ENCODE results near the gene TBC1D4. TPM values are rescaled to one million over a fixed set of nuclear protein-coding genes. Genes with fewer than 3 reads are reported as not detected.

TBC1D4 gene
- polyA plus RNA-seq, 1 experiment = 8.0 TPM

DNA sequence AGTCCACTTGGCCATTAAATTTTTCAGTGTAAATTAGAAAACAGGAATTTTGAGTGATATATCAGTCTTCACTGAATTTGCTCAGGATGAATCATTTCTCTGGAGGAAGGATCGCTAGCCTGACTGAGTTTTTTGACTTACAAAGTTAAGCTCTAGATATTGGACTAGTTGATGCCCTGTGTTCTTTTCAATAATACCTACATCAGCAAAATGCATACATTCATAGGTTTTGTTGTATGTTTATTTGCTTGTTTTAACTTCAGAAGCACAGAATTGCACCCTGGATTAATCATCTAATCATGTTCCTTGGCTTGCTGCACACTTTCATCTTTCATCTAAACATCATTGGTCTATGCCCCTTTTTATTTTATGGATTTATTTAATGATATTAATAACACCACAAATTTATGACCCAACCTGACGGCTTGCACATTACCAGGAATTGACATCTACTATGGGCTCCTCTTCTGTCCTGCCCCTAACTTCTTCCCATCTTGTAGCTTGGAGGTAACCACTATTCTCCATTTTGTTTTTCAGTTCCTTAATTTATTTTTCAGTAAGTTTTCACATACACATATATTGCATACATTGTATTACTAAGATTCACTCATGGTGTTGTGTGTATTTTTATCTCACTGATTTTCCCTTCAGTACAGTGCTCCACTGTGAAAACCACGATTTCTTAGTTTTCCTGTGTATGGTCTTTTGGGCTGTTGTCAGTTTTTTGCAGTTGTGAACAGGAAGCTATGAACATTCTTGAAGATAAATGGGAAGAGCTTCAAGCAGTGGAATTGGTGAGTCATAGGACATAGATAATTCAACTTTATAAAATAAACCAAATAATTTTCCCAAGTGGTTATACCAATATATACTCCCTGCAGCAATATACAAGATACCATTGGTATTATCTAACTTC is 32.4 kb upstream of the TBC1D4 start:
- POLR2A ChIA-PET = no interaction called here
- no peak overlapping the region for H3K4me3 ChIP-seq (ENCODE audit: low read depth, low read length)
- no peaks in the 10 kb centered on the region for H3K27me3 ChIP-seq (ENCODE audit: control insufficient read depth, insufficient read depth, low read length)
- H3K9me3 ChIP-seq (ENCODE audit: control insufficient read depth, insufficient read depth, low read length) = peaks cover 8% of the 10 kb centered on the region; the same call in 1 of the 2 replicates
- no peak overlapping the region for H3K27ac ChIP-seq (ENCODE audit: low read depth, low read length)
- CTCF ChIA-PET = interaction anchor here (1.0 to 1.1 kb wide), 2 partner anchors 32 to 143 kb away, joined by 3 to 5 read pairs; partner anchors contain the start of gene TBC1D4
- TF ChIP-seq, protein P1, sequence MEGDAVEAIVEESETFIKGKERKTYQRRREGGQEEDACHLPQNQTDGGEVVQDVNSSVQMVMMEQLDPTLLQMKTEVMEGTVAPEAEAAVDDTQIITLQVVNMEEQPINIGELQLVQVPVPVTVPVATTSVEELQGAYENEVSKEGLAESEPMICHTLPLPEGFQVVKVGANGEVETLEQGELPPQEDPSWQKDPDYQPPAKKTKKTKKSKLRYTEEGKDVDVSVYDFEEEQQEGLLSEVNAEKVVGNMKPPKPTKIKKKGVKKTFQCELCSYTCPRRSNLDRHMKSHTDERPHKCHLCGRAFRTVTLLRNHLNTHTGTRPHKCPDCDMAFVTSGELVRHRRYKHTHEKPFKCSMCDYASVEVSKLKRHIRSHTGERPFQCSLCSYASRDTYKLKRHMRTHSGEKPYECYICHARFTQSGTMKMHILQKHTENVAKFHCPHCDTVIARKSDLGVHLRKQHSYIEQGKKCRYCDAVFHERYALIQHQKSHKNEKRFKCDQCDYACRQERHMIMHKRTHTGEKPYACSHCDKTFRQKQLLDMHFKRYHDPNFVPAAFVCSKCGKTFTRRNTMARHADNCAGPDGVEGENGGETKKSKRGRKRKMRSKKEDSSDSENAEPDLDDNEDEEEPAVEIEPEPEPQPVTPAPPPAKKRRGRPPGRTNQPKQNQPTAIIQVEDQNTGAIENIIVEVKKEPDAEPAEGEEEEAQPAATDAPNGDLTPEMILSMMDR (IDR thresholded peaks at IDR 0.05; ENCODE audit: low read depth, low read length) = no peak
- no peak for DNase-seq (ENCODE audit: low read depth, low spot score)

DNA sequence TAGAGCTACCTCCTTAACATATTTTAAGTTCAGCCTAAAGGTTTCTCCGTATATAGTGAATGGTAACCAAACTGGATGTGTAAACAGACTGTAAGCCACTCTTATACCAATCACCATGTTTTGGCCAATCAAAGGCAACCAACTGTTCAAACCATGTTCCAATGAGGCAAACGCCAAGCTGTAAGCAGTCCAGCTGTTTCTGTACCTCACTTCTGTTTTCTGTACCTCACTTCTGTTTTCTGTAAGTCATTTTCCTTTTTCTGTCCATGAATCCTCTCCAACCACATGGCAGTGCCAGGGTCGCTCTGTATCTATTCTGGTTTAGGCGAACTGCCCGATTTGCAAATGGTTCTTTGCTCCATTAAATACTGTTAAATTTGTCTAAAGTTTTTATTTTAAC is 31.3 kb upstream of the TBC1D4 start:
- no peaks in the 10 kb centered on the region for H3K27me3 ChIP-seq (ENCODE audit: control insufficient read depth, insufficient read depth, low read length)
- no peak overlapping the region for H3K27ac ChIP-seq (ENCODE audit: low read depth, low read length)
- TF ChIP-seq, protein P1 (IDR thresholded peaks at IDR 0.05; ENCODE audit: low read depth, low read length) = no peak
- H3K9me3 ChIP-seq (ENCODE audit: control insufficient read depth, insufficient read depth, low read length) = peaks cover 1% of the 10 kb centered on the region; the same call in 1 of the 2 replicates
- no peak for DNase-seq (ENCODE audit: low read depth, low spot score)
- no peak overlapping the region for H3K4me3 ChIP-seq (ENCODE audit: low read depth, low read length)
- ChIA-PET POLR2A (no interaction called here), CTCF (interaction anchor here (1.1 kb wide), 1 partner anchor 31 kb away, joined by 5 read pairs; the partner anchor contains the start of gene TBC1D4)

DNA sequence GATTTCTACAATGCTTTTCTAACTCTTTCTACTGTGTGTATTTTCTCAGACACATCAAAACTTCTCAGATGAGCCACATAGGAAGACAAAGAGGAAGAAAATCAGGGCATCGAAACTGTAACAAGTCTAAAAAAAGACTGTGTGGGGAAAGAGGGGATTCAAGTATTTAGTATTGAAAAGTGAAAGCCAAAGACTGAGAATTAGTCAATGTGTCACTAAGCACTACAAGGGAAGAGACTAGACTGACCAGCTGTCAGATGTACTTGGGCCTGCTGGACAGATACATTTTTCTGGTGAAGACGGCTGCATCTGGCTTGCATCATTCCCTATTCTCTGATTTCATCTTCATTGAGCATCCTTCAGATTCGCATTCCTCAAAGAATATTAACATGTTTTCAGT is 30.3 kb upstream of the TBC1D4 start:
- DNase-seq (ENCODE audit: low read depth, low spot score) = no peak
- ChIA-PET POLR2A (interaction anchor here (0.6 to 0.7 kb wide), 2 partner anchors 12 to 29 kb away, joined by 3 to 6 read pairs; no protein-coding TSS in a partner anchor), CTCF (no interaction called here)
- H3K27me3 ChIP-seq (ENCODE audit: control insufficient read depth, insufficient read depth, low read length) = no peaks in the 10 kb centered on the region
- no peak overlapping the region for H3K4me3 ChIP-seq (ENCODE audit: low read depth, low read length)
- TF ChIP-seq, protein P1 (IDR thresholded peaks at IDR 0.05; ENCODE audit: low read depth, low read length) = no peak
- no peak overlapping the region for H3K27ac ChIP-seq (ENCODE audit: low read depth, low read length)
- H3K9me3 ChIP-seq (ENCODE audit: control insufficient read depth, insufficient read depth, low read length) = no peaks in the 10 kb centered on the region

DNA sequence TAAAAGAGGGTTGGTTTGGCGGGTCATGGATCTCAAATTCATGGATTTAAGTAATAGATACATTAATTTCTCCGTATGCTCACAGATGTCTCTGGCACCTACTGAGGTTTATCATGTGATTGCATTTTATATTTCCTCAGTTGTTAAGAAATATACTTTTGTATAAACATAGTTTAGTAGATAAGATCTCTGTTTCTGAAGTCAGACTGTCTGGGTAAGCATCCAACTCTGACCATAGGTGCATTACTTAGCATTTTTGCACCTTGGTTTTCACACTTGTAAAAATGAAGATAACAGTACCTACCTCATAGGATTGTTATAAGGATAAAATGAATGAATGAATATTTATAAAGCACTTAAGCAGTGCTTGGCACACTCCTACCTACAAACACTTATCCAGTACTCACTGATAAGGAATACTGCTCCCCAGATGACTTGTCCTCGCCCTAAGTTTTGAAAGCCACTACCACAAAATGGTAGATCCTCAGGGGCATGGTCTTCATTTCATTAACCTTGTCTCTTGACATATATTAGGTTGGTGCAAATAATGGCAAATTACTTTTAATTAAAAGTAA is 29.2 kb upstream of the TBC1D4 start:
- TF ChIP-seq, protein P1 (IDR thresholded peaks at IDR 0.05; ENCODE audit: low read depth, low read length) = no peak
- ChIA-PET CTCF (interaction anchor here (1.5 kb wide), 1 partner anchor 29 kb away, joined by 9 read pairs; the partner anchor contains the start of gene TBC1D4), POLR2A (no interaction called here)
- Histone ChIP-seq H3K27me3 (ENCODE audit: control insufficient read depth, insufficient read depth, low read length) (no peaks in the 10 kb centered on the region), H3K27ac (ENCODE audit: low read depth, low read length) (no peak overlapping the region), H3K9me3 (ENCODE audit: control insufficient read depth, insufficient read depth, low read length) (no peaks in the 10 kb centered on the region), H3K4me3 (ENCODE audit: low read depth, low read length) (no peak overlapping the region)
- no peak for DNase-seq (ENCODE audit: low read depth, low spot score)
